SIG-M5 (cell line): ENCODE results near the gene DCTN2.
"Not testable (repeated sequence)": the region's sequence is repeated elsewhere in the genome, so short reads cannot be mapped to it uniquely, and the experiment has no call there.

ENCODE experiments used
- DNase-seq: peaks from one replicate; lab custom pipeline; 2025; lab: John Stamatoyannopoulos, UW

Gene DCTN2

DNA sequence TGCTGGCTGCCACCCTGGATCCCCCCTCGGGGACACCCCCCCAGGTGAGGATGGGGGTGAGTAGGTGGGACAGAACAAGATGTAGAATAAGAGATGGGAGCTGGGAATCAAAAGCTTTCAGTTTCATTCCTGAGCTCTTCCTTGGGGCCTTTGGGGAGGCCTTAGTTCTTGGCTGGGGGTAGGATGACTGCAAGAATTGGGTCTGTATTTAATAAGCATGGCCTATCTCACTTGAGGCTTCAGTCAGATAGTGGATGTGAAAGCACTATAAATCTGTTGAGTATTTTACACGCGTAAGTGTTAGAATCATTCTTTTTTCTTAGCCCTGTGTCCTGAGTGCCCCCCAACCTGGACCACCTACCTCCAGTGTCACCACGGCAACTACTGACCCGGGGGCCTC, 19.8 kb downstream of the DCTN2 start:
- DNase-seq: no peak

DNA sequence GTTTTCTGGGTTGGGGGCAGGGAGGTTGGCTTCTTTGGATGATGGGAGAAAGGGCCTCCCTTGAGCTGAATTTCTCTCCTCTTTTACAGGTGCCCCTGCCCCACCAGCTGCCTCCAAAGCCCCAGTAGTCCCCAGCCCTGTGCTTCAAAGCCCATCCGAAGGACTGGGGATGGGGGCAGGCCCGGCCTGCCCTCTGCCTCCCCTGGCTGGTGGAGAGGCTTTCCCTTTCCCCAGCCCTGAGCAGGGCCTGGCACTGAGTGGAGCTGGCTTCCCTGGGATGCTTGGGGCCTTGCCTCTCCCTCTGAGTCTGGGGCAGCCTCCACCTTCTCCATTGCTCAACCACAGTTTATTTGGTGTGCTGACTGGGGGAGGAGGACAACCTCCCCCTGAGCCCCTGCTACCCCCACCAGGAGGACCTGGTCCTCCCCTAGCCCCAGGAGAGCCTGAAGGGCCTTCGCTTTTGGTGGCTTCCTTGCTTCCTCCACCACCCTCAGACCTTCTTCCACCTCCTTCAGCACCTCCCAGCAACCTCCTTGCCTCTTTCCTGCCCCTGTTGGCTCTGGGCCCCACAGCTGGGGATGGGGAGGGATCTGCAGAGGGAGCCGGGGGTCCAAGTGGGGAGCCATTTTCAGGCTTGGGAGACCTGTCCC, 20.4 kb downstream of the DCTN2 start:
- no peak for DNase-seq

- DNase-seq: no peak
Measured at GRCh38 chr12:57525615-57526383, 21.2 kb downstream of the DCTN2 start.

DNA sequence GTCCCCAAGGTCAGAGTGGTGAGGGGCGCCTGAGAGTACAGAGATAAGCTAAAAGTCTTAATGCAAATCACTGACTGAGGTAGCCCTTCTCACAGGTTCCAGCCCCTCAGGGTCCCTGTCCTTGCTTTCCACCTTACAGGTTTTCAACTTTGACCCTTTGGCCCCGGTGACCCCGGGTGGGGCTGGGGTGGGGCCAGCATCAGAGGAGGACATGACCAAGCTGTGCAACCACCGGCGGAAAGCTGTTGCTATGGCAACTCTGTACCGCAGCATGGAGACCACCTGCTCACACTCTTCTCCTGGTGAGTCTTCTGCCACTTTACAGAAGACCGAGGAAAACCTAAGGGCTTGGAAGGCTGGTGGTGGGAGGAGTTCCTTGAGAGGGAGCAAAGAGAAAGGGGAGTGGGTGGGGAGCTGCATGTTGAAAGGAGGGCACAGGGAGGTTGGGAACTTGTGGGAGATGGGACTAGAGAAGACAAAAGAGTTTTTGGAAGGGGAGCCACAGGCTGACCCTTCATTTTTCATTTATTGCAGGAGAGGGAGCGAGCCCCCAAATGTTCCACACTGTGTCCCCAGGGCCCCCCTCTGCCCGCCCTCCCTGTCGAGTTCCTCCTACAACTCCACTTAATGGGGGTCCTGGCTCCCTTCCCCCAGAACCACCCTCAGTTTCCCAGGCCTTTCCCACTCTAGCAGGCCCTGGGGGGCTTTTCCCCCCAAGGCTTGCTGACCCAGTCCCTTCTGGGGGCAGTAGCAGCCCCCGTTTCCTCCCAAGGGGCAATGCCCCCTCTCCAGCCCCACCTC, 22.0 kb downstream of the DCTN2 start:
- DNase-seq: no peak

GRCh38 chr12:57523706-57524614, 23.0 kb downstream of the DCTN2 start:
- DNase-seq: no peak

DNA sequence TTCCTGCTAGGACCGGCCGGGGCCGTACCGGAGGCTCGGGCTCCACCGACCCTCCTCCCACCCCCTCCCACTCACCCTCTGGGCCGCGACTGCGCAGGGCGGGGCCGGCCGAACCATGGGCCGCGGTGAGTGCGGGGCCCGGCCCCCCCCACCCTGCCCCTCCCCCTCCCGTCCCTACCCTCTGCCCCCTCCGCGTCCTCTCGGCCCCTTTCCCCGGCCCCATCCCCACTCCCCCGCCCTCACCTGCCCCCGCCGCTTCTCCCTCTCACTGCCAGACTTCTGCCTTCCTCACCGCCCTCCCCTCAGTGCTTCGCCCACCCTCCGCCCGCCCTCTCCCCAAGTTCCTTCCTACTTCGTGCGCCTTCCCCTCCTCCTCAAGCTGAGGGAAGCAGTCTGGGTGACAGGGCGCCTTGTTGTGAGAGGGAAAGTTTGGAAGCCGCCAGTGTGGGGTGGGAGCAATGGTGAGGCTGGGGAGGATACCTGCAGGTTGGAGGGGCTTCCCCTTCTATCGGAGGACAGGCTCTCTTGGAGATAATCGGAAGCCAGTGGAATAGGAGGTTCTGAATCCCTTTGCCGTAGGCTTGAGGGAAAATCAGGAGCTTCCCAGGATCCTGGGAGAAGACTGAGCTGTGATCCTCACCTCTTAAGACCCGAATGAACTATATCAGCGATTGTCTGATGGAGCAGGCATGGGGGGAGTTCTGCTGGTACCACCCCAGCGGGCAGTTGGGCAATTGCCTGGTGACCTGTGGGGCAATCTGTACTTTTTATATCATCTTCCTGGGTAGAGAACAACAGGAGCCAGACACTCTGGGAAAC, 23.9 kb downstream of the DCTN2 start:
- DNase-seq: no peak

DNA sequence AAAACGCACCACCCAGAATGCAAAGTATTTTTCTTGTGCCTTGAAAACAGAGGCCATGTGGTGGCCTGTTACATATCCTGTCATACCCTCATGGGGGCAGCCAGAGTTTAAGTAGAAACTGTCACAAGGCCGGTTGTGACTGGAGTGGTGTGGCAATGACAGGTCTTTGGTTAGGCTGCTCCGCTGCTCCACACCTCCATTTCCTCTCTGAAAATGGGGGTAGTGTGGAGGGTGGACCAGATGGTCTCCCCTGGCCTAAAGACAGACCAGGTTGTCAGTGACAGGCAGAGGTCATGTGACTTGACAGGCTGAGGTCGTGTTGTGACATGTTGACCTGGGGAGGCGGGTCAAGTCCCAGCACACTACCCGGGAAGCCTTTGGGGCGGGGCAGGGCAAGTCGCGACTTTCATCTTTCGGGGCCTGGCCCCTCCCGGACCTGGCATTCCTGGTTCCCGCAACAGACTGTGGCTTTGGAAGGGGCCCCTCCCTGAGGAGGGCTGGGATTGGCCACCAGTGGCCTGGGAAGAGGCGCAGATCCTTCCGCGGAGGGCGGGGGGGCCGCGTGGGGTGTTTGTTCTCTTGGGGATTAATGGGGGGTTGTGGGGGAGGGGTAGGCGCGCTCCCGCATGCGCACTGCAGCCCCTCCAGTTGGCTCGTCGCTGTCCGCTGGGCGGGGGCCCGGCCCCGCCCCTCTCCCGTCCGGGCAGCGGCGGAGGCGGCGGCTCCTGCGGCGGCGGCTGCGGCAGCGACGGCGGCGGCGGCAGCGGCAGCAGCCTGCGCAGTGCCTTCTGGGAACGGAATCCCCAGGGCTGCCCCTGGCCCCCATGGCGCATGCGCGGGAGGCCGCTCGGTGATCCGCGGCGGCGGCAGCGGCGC, 24.7 kb downstream of the DCTN2 start, which contains the start of gene MBD6:
TSS of gene MBD6 (plus strand) at position 814 of the 876 bp plus-strand sequence. CDS start 1,480 bp downstream, outside the sequence.
- DNase-seq: peak; percentile 90

DNA sequence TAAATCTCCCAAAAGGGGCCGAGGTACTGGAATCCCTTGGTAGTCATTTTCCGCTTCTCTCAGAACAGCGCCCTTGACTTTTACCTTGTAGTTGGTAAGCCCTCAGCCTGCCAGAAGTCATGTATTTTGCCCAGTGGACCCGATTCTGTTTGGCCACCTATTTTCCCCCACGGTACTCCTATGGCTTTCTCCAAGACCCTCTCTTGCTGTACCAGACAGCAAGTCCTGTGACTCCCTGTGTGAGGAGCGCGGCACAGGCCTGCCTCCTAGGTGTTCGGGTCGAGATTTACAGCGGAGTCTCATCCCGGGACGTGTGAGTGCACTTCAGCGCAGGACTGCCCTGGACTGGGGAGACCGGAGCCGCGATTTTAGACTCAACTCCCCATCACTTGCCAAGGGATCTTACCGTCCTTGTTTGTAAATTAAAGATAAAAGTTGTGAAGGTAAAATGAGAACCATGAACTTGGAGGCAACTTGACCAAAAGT, 25.4 kb downstream of the DCTN2 start:
- no peak for DNase-seq

GRCh38 chr12:57520053-57520818, 26.8 kb downstream of the DCTN2 start, which contains the start of gene DDIT3:
DDIT3 (minus strand) TSS chr12:57520514; CDS start chr12:57517406, 3,108 bp downstream.
- peak; percentile 81 for DNase-seq

GRCh38 chr12:57519796-57520052, 27.3 kb downstream of the DCTN2 start:
- no peak for DNase-seq

GRCh38 chr12:57518920-57519795, 27.8 kb downstream of the DCTN2 start:
- DNase-seq: no peak

- DNase-seq: no peak
Measured at GRCh38 chr12:57518176-57518919, 28.6 kb downstream of the DCTN2 start.

DNA sequence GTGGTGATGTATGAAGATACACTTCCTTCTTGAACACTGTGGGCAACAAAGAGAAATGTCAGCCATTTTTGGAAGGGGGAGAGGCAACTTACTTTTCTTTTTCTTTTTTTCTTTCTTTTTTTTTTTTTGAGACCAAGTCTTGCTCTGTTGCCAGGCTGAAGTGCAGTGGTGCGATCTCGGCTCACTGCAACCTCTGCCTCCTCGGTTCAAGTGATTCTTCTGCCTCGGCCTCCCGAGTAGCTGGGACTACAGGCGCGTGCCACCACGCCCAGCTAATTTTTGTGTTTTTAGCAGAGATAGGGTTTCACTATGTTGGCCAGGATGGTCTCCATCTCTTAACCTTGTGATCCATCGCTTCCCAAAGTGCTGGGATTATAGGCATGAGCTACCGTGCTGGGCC, 29.3 kb downstream of the DCTN2 start:
- DNase-seq: not testable (repeated sequence)

GRCh38 chr12:57517187-57517586, 29.8 kb downstream of the DCTN2 start:
- DNase-seq: no peak

DNA sequence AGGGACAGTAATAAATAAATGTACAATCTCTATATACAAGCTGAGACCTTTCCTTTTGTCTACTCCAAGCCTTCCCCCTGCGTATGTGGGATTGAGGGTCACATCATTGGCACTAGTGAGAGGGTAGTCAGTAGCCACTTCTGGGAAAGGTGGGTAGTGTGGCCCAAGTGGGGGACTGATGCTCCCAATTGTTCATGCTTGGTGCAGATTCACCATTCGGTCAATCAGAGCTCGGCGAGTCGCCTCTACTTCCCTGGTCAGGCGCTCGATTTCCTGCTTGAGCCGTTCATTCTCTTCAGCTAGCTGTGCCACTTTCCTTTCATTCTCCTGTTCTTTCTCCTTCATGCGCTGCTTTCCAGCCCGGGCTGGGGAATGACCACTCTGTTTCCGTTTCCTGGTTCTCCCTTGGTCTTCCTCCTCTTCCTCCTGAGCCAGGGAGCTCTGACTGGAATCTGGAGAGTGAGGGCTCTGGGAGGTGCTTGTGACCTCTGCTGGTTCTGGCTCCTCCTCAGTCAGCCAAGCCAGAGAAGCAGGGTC, 30.3 kb downstream of the DCTN2 start:
- no peak for DNase-seq

GRCh38 chr12:57515934-57516541, 31.0 kb downstream of the DCTN2 start:
- no peak for DNase-seq
